HG03457 (cell line): ENCODE measurements around the gene RRP1B.
"Not testable (repeated sequence)": the region's sequence is repeated elsewhere in the genome, so short reads cannot be mapped to it uniquely, and the experiment has no call there.

Source experiments
- ATAC-seq: cut with Tn5 transposase; IDR thresholded peaks from one replicate; pipeline ENCODE4 v1.9.1; 2021; ENCODE audit warnings: moderate number of reproducible peaks; ENCODE audit not compliant: unreplicated experiment

The RRP1B gene

DNA sequence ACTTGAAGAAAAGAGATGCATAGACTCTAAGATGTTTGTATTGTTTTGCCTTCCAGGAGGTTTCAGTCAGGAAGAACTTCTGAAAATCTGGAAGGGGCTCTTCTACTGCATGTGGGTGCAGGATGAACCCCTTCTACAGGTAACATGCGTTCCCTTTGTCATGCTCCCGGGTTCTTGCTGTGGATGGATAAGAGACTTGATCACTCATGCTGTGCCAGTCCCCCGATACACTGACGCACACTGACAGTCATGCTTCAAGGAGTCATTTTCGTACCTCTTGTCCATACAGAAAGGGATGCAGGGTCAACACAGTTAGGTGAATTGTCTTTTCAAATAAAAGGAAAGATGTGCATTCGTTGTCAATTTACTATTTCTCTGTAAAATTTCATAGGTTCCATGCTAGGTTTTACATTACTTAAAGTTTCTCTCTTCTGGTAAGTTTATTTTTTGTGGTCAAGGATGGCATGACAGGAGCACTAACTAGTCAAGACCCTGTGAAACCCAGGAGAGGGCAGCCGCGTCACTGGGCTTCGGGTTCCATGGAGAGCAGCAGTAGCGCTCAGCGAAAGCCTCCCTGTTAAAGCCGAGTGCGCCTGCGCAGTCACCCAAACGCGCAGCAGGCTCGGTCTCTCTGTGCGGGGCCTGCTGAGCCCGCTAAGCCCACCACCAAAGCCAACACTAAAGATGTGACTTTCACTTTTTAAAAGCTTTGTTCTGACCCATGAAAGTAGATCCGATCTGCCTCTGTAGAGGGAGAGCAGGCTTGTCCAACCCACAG lies 10.7 kb downstream of the RRP1B start:
- ATAC-seq = no peak

DNA sequence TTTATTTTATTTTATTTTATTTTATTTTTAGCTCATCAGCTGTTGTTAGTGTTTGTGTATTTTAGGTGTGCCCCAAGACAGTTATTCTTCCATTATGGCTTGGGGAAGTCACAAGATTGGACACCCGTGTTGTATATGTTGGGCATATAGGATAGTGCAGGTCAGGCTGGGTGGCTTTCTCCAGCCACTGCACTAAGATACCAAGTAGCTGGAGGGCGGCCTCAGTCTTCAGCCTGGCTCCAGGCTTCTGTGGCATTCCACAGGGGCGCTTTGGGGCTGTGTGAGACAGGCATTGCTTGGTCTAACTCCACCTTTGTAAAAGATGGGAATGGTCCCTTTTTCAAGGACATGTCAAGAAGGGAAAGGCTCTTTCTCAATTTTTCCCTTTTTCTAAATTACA lies 16.5 kb downstream of the RRP1B start:
- no peak for ATAC-seq

DNA sequence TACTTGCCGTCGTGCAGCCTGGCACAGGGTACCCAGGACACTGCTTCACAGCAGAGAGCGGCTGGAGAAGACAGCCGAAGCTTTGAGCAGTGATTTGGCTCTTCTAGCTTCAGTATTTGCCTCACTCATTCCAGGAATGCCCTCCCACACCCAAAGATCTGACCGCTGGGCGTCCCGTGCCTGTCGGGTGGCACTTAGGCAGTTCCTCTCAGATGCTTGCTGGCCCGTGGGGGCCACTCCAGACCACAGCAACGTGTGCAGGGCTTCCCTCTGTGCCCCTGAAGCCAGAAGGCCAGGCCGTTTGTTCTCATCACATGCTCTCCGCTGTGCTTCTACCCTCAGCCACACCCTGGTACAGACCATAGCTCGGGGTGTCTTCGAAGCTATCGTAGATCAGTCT lies 17.0 kb downstream of the RRP1B start:
- ATAC-seq = no peak

DNA sequence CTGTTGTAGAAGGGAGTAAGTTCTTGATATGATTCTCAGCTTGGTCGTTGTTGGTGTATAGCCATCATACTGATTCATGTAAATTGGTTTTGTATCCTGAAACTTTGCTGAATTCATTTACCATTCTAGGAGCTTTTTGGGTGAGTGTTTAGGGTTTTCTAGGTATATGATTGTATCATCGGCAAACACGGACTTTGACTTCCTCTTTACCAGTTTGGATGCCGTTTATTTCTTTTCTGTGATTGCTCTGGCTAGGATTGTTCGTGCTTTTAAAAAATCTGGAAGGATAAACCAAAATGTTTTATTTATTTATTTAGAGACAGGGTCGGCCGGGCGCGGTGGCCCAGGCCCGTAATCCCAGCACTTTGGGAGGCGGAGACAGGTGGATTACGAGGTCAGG lies 20.6 kb downstream of the RRP1B start:
- ATAC-seq = no peak

DNA sequence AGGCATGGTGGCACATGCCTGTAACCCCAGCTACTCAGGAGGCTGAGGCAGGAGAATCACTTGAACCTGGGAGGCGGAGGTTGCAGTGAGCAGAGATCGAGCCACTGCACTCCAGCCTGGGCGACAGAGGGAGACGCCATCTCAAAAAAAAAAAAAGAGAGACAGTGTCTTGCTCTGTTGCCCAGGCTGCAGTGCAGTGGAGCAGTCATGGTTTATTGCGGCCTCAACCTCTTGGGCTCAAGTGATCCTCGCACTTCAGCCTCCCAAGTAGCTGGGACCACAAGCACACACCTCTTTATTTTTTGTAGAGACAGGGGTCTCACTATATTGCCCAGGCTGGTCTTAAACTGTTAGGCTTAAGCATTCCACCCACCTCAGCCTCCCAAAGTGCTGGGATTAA lies 21.1 kb downstream of the RRP1B start:
- ATAC-seq = not testable (repeated sequence)

DNA sequence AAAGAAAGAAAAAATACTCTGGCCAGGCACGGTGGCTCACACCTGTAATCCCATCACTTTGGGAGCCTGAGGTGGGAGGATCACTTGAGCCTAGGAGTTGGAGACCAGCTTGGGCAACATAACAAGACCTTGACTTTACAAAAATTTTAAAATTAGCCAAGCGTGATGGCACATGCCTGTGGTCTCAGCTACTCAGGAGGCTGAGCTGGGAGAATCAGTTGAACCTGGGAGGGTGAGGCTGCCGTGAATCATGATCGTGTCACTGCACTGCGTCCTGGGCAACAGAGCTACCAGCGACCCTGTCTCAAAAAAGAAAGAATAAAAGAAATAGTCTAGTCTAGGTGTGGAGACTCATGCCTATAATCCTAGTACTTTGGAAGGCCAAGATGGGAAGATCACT lies 22.3 kb downstream of the RRP1B start:
- ATAC-seq = no peak

DNA sequence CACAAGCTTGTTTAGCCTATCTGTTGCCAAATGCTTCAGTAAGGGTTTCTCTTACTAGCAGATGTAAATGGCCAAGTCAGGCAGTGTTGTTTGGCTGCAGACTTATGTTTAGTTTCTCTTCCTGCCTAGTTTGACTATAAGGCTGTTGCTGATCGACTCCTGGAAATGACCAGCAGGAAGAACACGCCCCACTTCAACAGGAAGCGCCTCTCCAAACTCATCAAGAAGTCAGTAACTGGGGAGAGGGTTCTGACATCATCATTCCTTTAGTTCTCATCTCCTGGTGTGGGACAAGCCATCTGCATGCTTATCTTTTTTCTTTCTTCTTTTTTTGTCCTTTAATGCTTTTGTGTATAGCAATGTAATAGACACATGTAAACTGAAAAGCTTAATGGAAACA lies 25.1 kb downstream of the RRP1B start:
- no peak for ATAC-seq

DNA sequence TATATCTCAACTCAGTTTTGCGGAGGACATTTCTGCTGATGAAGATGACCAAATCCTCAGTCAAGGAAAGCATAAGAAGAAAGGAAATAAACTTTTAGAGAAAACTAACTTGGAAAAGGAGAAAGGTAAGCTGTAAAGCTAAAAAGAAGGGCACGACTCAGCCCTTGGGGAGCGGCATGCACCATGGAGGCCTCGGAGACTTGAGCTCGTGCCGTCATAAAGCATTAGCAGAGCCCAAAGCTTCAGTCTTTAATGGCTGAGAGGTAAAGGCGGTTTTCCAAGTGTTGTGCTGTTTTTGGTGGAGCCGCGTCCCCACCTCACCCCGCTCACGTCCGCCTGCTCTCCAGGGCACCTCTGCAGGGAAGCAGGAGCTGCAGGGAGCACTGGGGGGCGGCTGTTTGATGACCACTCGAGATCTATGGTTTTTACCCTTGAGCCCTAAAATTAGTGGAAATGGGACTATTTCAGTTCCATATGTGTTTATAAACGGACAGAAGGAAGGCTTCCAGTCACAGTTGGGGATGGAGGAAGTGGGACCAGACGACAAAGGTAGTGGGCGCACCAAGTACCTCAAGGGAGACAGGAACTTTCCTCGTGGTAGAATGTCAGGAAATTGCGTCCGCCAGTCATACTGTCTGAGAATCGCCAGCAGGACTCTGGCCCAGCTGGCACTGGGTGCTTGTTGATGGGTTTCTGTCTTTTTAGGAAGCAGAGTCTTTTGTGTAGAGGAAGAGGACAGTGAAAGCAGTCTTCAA lies 27.6 kb downstream of the RRP1B start:
- ATAC-seq = no peak

DNA sequence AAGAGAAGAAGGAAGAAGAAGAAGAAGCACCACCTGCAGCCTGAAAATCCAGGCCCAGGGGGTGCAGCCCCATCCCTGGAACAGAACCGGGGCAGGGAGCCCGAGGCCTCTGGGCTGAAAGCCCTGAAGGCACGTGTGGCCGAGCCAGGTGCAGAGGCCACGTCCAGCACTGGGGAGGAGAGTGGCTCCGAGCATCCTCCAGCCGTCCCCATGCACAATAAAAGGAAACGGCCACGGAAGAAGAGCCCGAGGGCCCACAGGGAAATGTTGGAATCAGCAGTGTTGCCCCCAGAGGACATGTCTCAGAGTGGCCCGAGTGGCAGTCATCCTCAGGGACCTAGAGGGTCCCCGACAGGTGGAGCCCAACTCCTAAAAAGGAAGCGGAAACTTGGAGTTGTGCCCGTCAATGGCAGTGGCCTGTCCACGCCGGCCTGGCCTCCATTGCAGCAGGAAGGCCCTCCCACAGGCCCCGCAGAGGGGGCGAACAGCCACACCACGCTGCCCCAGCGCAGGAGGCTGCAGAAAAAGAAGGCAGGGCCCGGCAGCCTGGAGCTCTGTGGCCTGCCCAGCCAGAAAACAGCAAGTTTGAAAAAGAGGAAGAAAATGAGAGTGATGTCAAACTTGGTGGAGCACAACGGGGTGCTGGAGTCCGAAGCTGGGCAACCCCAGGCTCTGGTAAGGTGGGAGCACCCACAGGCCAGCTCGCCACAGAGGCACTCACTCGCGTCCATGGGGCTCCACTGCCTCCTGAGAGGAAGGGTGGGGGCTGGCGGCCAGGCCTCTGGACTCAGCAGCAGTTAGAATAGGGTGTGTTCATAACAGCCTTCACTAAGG lies 28.4 kb downstream of the RRP1B start:
- ATAC-seq = no peak

DNA sequence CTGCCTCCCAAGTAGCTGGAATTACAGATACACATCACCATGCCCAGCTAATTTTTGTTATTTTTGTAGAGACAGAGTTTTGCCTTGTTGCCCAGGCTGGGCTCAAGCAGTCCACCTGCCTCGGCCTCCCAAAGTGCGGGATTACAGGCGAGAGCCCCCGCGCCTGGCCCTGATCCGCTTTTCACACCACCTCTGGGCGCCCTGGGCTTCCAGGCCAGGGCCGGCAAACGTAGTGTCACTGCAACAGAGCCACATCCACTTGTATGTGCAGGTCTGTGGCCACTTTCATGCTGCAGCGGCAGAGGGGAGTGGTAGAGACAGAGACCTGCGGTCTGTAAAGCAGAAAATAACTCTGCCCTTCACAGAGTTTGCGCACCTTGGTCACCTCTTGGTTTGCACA lies 29.5 kb downstream of the RRP1B start:
- ATAC-seq = no peak

DNA sequence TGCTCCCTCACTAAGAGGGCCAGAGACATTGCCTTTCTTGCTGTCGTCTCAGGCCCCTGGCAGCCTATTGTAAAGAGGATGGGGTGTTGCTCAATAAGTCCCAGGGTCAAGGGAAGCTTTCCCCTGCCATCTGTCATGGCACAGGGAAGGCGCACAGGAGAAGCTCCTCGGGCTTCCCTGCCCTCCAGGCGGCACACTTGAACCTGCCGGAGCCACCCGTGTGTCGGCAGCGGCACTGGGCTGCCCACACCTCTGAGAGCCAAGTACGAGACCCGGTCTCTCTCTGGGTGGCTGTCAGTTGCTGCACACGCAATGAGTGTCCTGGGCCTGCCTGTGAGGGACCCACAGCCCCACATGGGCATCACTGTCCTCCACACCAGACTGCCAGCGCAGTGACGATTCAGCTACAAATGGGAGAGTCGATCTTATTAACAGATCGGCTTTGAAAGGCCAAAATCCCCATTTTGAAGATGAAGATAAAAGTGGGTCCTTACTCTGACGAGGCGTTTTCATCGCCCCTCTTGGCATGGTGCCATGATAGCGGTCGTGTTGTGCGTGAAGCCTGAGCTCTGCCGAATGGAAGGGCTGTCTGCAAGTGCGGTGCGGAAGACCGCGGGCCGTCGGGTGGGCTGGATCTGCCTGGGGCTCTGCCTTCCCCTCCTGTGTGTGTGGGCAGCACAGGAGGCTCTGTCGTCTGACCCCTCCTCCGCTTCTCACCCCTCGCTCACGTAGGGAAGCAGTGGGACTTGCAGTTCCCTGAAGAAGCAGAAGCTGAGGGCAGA lies 30.4 kb downstream of the RRP1B start:
- no peak for ATAC-seq

DNA sequence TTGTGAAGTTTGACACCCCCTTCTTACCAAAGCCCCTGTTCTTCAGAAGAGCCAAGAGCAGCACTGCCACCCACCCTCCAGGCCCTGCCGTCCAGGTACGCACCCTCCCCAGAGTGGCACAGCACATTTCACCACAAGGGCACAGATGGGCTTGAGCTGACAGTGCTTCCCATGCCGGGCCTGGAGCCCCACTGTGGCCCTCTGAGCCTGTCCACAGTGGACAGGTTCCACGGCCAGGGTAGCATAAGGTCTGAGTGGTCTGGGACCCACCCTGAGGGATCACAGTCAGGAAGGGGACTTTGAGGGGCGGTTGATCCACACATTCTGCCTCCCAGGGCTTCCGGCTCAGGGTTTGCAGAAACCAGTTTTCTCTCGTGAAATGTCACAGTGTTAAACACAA lies 31.0 kb downstream of the RRP1B start:
- ATAC-seq = no peak

DNA sequence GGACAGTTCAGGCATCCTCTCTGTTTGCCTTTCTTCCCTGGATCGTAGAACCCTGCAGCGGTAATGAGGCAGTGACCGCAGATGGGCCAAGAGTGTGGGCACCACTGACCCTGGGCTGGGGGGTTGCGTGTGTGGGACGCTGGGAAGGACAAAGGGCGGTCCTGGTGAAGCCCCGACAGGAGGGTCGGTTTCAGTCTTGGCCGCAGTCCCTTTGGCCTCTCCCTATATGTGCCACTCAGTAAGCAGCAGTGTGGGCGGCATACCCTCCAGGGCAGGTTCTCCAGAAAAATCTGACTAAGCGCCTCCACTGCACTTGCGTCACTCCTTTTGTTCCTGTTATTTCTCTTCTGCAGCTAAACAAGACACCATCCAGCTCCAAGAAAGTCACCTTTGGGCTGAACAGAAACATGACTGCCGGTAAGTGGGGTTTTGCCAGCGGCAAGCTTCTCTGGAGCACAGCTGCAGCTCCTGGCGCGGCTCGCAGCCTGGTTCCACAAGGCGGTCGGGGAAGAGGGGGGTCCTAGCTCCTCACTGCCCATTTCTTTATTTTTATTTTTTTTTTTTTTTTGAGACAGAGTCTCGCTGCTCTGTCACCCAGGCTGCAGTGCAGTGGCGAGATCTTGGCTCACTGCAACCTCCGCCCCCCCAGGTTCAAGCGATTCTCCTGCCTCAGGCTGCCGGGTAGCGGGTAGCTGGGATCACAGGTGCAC lies 31.9 kb downstream of the RRP1B start:
- no peak for ATAC-seq

DNA sequence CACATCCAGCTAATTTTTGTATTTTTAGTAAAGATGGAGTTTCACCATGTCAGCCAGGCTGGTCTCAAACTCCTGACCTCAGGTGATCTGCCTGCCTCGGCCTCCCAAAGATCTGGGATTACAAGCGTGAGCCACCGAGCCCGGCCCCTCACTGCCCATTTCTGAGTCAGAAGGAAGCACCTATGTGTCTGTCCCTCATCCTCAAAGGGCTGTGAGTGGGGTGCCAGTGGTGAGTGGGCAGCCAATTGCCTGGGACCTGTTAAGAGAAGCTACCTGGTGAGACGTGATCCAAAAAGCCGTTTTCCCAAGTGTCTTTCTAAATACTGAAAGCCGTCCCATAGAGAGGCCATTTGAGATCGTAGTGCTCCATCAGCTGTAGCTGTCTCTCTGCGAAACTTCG lies 32.4 kb downstream of the RRP1B start:
- no peak for ATAC-seq

DNA sequence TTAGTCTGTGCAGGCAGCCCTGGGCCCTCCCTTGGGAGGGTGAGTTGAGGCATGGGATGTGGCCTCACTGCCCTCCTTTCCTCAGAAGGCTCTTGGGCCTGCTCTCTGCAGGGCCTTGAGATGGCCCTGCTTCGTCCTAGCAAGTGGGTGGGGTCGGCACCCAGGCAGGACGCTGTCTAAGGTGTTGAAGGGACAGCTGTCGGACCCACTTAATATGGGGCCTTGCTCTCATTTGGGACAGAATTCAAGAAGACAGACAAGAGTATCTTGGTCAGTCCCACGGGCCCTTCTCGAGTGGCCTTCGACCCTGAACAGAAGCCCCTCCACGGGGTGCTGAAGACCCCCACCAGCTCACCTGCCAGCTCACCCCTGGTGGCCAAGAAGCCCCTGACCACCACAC lies 33.6 kb downstream of the RRP1B start:
- no peak for ATAC-seq

DNA sequence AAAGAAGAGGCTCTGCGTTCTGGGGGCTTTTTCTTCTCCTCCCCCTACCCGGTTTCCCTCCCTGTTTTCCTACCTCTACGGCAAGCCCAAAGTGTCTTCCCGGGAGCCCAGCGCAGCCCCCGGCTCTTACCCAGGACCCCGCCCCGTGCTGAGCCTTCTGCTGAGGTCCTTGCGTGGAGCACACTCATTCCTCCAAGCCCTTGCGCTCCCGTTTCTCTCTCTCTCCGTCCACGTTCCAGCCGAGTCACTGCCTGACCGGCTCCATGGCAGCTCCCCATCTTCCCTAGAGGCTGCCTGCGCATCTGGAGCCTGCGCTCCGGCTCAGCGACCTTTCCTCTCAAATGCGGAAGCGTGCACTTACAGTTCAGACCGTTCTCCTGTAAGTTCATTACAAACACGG lies 34.6 kb downstream of the RRP1B start:
- ATAC-seq = no peak

DNA sequence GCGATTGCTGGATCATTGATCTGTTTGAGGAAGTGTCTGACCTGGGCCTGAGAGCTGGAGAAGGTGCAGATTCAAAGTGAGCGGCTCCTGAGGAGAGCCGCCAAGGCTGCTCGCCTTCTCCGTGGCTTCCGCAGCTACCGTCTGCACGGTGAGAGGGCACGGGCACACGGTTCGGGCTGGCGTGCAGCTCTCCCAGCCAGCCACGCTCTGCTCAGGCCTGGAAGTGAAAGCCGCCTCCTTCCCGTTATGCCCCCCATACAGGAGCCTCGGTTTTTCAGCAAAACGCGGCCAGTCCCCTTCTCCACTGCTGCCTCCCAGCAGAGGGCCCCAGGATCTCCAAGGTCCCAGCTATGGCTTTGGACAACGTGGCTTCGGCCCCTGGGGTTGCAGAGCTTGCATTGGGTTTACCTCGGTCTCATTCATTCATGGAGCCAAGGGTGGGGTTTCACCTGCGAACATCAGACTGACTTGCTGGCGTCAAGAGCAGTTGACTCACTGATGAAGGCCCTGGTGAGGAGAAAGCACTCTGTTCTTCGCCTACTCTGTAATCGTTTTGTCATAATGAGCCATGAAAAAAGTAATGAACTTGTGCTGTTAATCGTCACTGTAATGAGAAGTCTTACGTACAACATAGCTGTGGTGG lies 35.2 kb downstream of the RRP1B start:
- ATAC-seq = no peak

DNA sequence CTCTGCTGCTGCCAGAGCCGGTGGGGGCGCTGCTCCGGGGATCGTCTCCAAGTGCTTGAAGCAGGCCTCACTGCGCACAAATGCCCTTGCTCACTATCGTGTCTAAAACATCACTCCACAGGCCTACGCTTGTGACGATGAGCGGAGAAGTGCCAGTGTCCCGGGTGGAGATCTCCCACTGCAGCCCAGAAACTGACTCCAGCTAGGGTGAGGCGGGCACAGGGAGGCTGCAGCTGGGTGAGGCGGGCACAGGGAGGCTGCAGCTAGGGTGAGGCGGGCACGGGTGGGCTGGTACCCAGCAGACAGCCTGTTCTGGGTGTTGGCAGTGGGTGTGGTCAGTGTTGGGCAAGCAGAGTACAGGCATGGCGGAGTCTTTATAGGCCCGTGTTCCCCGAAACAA lies 36.9 kb downstream of the RRP1B start:
- ATAC-seq = no peak

DNA sequence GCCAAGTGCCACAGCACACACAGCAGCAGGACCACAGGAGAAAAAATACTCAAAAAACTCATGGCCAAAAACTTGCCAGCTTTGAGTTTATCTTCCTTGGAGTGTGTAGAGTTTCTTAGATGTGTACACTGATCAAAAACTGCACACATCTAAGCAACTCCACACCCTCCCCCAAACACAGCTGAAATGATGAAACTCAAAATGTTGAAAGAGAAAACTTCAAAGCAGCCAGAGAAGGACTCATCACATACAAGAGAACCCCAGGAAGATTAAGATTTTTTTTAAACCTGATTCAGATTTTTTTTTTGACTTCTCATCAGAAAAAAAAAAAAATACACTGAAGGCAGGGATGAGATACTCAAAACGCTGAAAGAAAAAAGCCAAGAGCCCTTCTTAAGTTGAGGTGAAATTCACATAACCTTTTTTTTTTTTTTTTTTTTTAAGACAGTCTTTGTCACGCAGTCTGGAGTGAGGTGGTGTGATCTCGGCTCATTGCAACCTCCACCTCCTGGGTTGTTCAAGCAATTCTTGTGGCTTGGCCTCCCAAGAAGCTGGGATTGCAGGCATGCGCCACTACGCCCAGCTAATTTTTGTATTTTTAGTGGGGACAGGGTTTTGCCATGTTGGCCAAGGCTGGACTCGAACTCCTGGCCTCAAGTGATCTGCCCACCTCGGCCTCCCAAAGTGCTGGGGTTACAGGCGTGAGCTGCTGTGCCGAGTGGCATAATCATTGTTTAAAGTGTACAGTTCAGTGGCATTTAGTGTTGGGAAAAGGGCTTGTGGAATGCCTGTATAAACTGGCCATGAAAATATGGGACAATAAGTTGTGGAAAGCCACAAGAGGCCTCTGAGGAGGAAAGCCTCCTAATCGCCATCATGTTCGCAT lies 38.6 kb downstream of the RRP1B start:
- no peak for ATAC-seq
